PC-3 (cell line): ENCODE results near the gene GRIPAP1. TPM values are rescaled to one million over a fixed set of nuclear protein-coding genes. Genes with fewer than 3 reads are reported as not detected.

Experiments used
- ATAC-seq: fragments of 200-7000 bp; cut with Tn5 transposase; 2 replicates; pipeline ENCODE4 v1.9.1; 2020; ENCODE audit warnings: mild to moderate bottlenecking, moderate library complexity
- BruUV-seq: library from RNA; stranded (reverse); fragments of 400-500 nt; replicated peaks from 2 replicates; lab custom pipeline; 2021; lab: Mats Ljungman, UMichigan
- CTCF ChIA-PET: fragments of 300-600 bp; sonication (Branson Sonifier 250); formaldehyde crosslinking; loops from one replicate; lab custom pipeline; 2022; ENCODE audit warnings: antibody characterized with exemption; lab: Charles Lee
- POLR2A ChIA-PET: fragments of 300-600 bp; sonication (Branson Sonifier 250); formaldehyde crosslinking; loops from one replicate; lab custom pipeline; 2022; ENCODE audit warnings: antibody characterized with exemption; ENCODE audit not compliant: unreplicated experiment; lab: Charles Lee
- DNase-seq: peaks from one replicate; pipeline ENCODE4 v3.0.0-alpha.2; 2015
- H2AFZ ChIP-seq: fragments of 300-600 bp; sonication (generic); 2 replicates; pipeline ENCODE4 v1.6.0; 2016; ENCODE audit warnings: antibody characterized with exemption, low read length
- H3F3A ChIP-seq: fragments of 300-600 bp; sonication (generic); one replicate; pipeline ENCODE4 v1.6.0; 2017; ENCODE audit warnings: antibody characterized with exemption, low read length, control low read depth, mild to moderate bottlenecking; ENCODE audit not compliant: unreplicated experiment
- H3K27ac ChIP-seq: fragments of 300-600 bp; sonication (generic); 2 replicates; pipeline ENCODE4 v1.5.1; 2016; ENCODE audit warnings: mild to moderate bottlenecking, low read length
- H3K27me3 ChIP-seq: fragments of 300-600 bp; sonication (generic); 2 replicates; pipeline ENCODE4 v1.6.1; 2016; ENCODE audit warnings: low read length, mixed read lengths
- H3K36me3 ChIP-seq: fragments of 300-600 bp; sonication (generic); 2 replicates; pipeline ENCODE4 v1.6.1; 2016; ENCODE audit warnings: low read depth, mixed run types, low read length, mixed read lengths
- H3K4me1 ChIP-seq: fragments of 300-600 bp; sonication (generic); 2 replicates; pipeline ENCODE4 v1.5.1; 2016; ENCODE audit warnings: low read length; ENCODE audit not compliant: insufficient read depth
- H3K4me2 ChIP-seq: fragments of 300-600 bp; sonication (generic); 2 replicates; pipeline ENCODE4 v1.6.0; 2016; ENCODE audit warnings: low read length
- H3K4me3 ChIP-seq: fragments of 300-600 bp; sonication (generic); 2 replicates; pipeline ENCODE4 v1.5.1; 2016; ENCODE audit warnings: mild to moderate bottlenecking, low read length, mixed read lengths
- H3K79me2 ChIP-seq: fragments of 300-600 bp; sonication (generic); 2 replicates; pipeline ENCODE4 v1.6.1; 2017; ENCODE audit warnings: low read length, mixed read lengths
- H3K9ac ChIP-seq: fragments of 300-600 bp; sonication (generic); 2 replicates; pipeline ENCODE4 v1.6.0; 2016; ENCODE audit warnings: mild to moderate bottlenecking, low read length
- H3K9me2 ChIP-seq: fragments of 300-600 bp; sonication (generic); replicated peaks from 2 replicates; pipeline ENCODE4 v1.6.1; 2016; ENCODE audit warnings: mixed run types, low read length, mixed read lengths
- H3K9me3 ChIP-seq: fragments of 300-600 bp; sonication (generic); 2 replicates; pipeline ENCODE4 v1.6.1; 2016; ENCODE audit warnings: low read length, mixed read lengths
- H4K20me1 ChIP-seq: fragments of 300-600 bp; sonication (generic); 2 replicates; pipeline ENCODE4 v1.6.1; 2016; ENCODE audit warnings: low read length, mixed read lengths
- EZH2 ChIP-seq: fragments of 300-600 bp; sonication (generic); IDR thresholded peaks from one replicate; pipeline ENCODE4 v1.6.1; 2017; ENCODE audit warnings: antibody characterized with exemption, mild to moderate bottlenecking, low read length; ENCODE audit not compliant: unreplicated experiment
- EZH2phosphoT487 ChIP-seq: fragments of 300-600 bp; sonication (generic); IDR thresholded peaks from 2 replicates; pipeline ENCODE4 v1.6.1; 2018; ENCODE audit warnings: mild to moderate bottlenecking, antibody characterized with exemption, low read length, borderline replicate concordance
- intact Hi-C: fragments of 100-400 bp; cut with micrococcal nuclease; formaldehyde crosslinking; loops from 2 replicates; pipeline ENCODE4 v1.9.0; 2023
- total RNA-seq: library from RNA; depleted of rRNA; stranded (reverse); fragments of >200 nt; gene quantifications from 2 replicates; pipeline ENCODE4 v1.2.3, GENCODE V29; 2014
- TF ChIP-seq, protein P1 (sequence below): fragments of 300-600 bp; sonication (generic); conservative IDR thresholded peaks from 2 replicates; pipeline ENCODE4 v1.5.1; 2017; ENCODE audit warnings: antibody characterized with exemption, low read depth, mild to moderate bottlenecking, low read length

GRIPAP1 gene
- total RNA-seq, 1 experiment from 2014 or later, result 31.1 TPM

GRCh38 chrX:48957477-48957826, 44.6 kb downstream of the GRIPAP1 start, which contains the start of gene OTUD5:
OTUD5 (minus strand) TSS chrX:48957607; CDS start chrX:48957570, 37 bp downstream.
- H3K4me3 ChIP-seq, result peak within 1 kb of the TSS; percentile 89
- no peaks in the 10 kb centered on the region for H3K27me3 ChIP-seq
- peak within 1 kb of the TSS; percentile 90 for H3K9ac ChIP-seq
- POLR2A ChIA-PET, result interaction anchor here (0.7 kb wide), 1 partner anchor 148 kb away, joined by 3 read pairs; no protein-coding TSS in a partner anchor
- no TSS peak for BruUV-seq
- ATAC-seq, result peak; percentile 33
- peak within 1 kb of the TSS; percentile 96 for H3K27ac ChIP-seq
- H3K79me2 ChIP-seq, result peaks cover 47% of the 10 kb centered on the region
- H3K9me3 ChIP-seq, result no peaks in the 10 kb centered on the region
- H3K4me1 ChIP-seq, result peaks cover 19% of the 10 kb centered on the region
- TF ChIP-seq, protein P1, sequence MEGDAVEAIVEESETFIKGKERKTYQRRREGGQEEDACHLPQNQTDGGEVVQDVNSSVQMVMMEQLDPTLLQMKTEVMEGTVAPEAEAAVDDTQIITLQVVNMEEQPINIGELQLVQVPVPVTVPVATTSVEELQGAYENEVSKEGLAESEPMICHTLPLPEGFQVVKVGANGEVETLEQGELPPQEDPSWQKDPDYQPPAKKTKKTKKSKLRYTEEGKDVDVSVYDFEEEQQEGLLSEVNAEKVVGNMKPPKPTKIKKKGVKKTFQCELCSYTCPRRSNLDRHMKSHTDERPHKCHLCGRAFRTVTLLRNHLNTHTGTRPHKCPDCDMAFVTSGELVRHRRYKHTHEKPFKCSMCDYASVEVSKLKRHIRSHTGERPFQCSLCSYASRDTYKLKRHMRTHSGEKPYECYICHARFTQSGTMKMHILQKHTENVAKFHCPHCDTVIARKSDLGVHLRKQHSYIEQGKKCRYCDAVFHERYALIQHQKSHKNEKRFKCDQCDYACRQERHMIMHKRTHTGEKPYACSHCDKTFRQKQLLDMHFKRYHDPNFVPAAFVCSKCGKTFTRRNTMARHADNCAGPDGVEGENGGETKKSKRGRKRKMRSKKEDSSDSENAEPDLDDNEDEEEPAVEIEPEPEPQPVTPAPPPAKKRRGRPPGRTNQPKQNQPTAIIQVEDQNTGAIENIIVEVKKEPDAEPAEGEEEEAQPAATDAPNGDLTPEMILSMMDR, result no peak
- TF ChIP-seq EZH2phosphoT487, result no peak
- TF ChIP-seq EZH2, result no peak
- H3K9me2 ChIP-seq, result no peaks in the 10 kb centered on the region
- intact Hi-C loops, result loop anchor here (5.0 kb wide), 1 partner anchor 40 kb away; the partner anchor contains the start of gene PIM2
- peak within 1 kb of the TSS; percentile 89 for H2AFZ ChIP-seq
- H4K20me1 ChIP-seq, result no peaks in the 10 kb centered on the region
- no peaks in the 10 kb centered on the region for H3F3A ChIP-seq
- CTCF ChIA-PET, result no interaction called here
- H3K4me2 ChIP-seq, result peak within 1 kb of the TSS; percentile 99
- H3K36me3 ChIP-seq, result no peaks in the 10 kb centered on the region
- DNase-seq, result no peak

GRCh38 chrX:48956728-48957414, 45.2 kb downstream of the GRIPAP1 start:
- Histone ChIP-seq H3K79me2 (peaks cover 53% of the 10 kb centered on the region), H3K27me3 (no peaks in the 10 kb centered on the region), H3F3A (no peaks in the 10 kb centered on the region), H3K9me2 (no peaks in the 10 kb centered on the region), H3K27ac (no peak overlapping the region), H3K9ac (peak overlapping the region; percentile 90), H3K4me3 (peak overlapping the region; percentile 89), H3K36me3 (no peaks in the 10 kb centered on the region), H3K4me2 (peak overlapping the region; percentile 99), H2AFZ (no peak overlapping the region), H3K9me3 (no peaks in the 10 kb centered on the region), H3K4me1 (peaks cover 19% of the 10 kb centered on the region), H4K20me1 (no peaks in the 10 kb centered on the region)
- ATAC-seq (no peak), DNase-seq (no peak)
- ChIA-PET POLR2A (no interaction called here), CTCF (no interaction called here)
- TF ChIP-seq EZH2phosphoT487, result no peak
- TF ChIP-seq EZH2, result no peak
- TF ChIP-seq, protein P1, result no peak
- intact Hi-C loops, result loop anchor here (5.0 kb wide), 1 partner anchor 40 kb away; the partner anchor contains the start of gene PIM2
- BruUV-seq, result TSS peak; percentile 39

- H3K9me3 ChIP-seq, result no peaks in the 10 kb centered on the region
- no peak overlapping the region for H3K9ac ChIP-seq
- ATAC-seq, result no peak
- ChIA-PET POLR2A (no interaction called here), CTCF (no interaction called here)
- H3K27me3 ChIP-seq, result no peaks in the 10 kb centered on the region
- no peak for TF ChIP-seq EZH2phosphoT487
- no peak for TF ChIP-seq EZH2
- TF ChIP-seq, protein P1, result no peak
- no peak overlapping the region for H3K4me2 ChIP-seq
- no peak overlapping the region for H2AFZ ChIP-seq
- H3K4me1 ChIP-seq, result no peaks in the 10 kb centered on the region
- H3K79me2 ChIP-seq, result peaks cover 36% of the 10 kb centered on the region
- no peaks in the 10 kb centered on the region for H3K36me3 ChIP-seq
- H4K20me1 ChIP-seq, result no peaks in the 10 kb centered on the region
- no peak overlapping the region for H3K27ac ChIP-seq
- no peaks in the 10 kb centered on the region for H3K9me2 ChIP-seq
- BruUV-seq, result no TSS peak
- H3K4me3 ChIP-seq, result no peak overlapping the region
- no peak for DNase-seq
- intact Hi-C loops, result loop anchor here (5.0 kb wide), 1 partner anchor 301 kb away; no protein-coding TSS in a partner anchor
- no peaks in the 10 kb centered on the region for H3F3A ChIP-seq
Observed at GRCh38 chrX:48948589-48948988, 53.5 kb downstream of the GRIPAP1 start.
